Activated CD4-positive, alpha-beta T cell treated with anti-CD3 and anti-CD28 coated beads, Interleukin-2, amount 10 ng/mL, durations not matched to agents 7 days and 5 days (primary cell): Measurements from ENCODE around the gene OR10C1. TPM values are rescaled to one million over a fixed set of nuclear protein-coding genes. Genes with fewer than 3 reads are reported as not detected.

Experiments used
- CTCF ChIA-PET: fragments of 350-600 bp; sonication (Branson Sonifier 250); formaldehyde crosslinking; loops from one replicate; lab custom pipeline; 2021; ENCODE audit warnings: antibody characterized with exemption; lab: Charles Lee
- POLR2A ChIA-PET: fragments of 350-600 bp; sonication (Branson Sonifier 250); formaldehyde crosslinking; loops from one replicate; lab custom pipeline; 2021; ENCODE audit warnings: antibody characterized with exemption; lab: Charles Lee
- DNase-seq: peaks from one replicate; pipeline ENCODE4 v3.0.0-alpha.2; 2020
- H3K27ac Mint-ChIP-seq: one replicate; pipeline ENCODE4 v1.8.0; 2021; ENCODE audit warnings: mild to moderate bottlenecking, moderate library complexity, mixed read lengths
- H3K27me3 Mint-ChIP-seq: one replicate; pipeline ENCODE4 v1.8.0; 2021; ENCODE audit warnings: mixed read lengths
- H3K36me3 Mint-ChIP-seq: one replicate; pipeline ENCODE4 v1.8.0; 2021; ENCODE audit warnings: low read depth, mixed read lengths
- H3K4me1 Mint-ChIP-seq: one replicate; pipeline ENCODE4 v1.8.0; 2021; ENCODE audit warnings: mixed read lengths
- H3K4me3 Mint-ChIP-seq: one replicate; pipeline ENCODE4 v1.8.0; 2021; ENCODE audit warnings: mild to moderate bottlenecking, moderate library complexity, mixed read lengths
- H3K9me3 Mint-ChIP-seq: one replicate; pipeline ENCODE4 v1.8.0; 2021; ENCODE audit warnings: mixed read lengths
- total RNA-seq, 2 experiments: library from RNA; stranded (reverse); gene quantifications; one replicate each; pipeline ENCODE4 v1.2.3, GENCODE V29; 2021

The OR10C1 gene
- total RNA-seq, 2 experiments from 2014 or later, result not detected

DNA sequence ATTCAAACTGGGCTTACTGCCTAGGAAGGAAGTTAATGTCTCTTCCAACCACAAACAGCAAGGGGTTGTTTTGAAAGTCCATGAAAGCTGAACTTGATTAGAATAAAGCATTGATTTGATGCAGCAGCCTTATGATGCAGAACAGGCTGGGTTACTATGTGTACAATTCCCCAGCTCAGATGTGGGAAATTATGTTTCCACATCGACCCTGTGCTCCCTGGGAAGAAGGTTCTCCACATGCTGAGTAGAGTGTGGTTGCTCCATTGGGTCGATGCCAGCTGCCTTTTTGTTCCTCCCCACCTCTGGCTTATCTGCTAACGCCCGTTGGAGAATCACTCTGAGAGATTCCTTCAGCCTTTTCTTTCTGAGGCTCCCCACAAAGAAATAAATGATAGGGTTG is 47.5 kb downstream of the OR10C1 start:
- H3K4me3 Mint-ChIP-seq, result no peak overlapping the region
- no peak overlapping the region for H3K27ac Mint-ChIP-seq
- ChIA-PET POLR2A (no interaction called here), CTCF (no interaction called here)
- H3K4me1 Mint-ChIP-seq, result no peaks in the 10 kb centered on the region
- H3K36me3 Mint-ChIP-seq, result no peaks in the 10 kb centered on the region
- no peak for DNase-seq
- peaks cover 16% of the 10 kb centered on the region for H3K27me3 Mint-ChIP-seq
- no peaks in the 10 kb centered on the region for H3K9me3 Mint-ChIP-seq

DNA sequence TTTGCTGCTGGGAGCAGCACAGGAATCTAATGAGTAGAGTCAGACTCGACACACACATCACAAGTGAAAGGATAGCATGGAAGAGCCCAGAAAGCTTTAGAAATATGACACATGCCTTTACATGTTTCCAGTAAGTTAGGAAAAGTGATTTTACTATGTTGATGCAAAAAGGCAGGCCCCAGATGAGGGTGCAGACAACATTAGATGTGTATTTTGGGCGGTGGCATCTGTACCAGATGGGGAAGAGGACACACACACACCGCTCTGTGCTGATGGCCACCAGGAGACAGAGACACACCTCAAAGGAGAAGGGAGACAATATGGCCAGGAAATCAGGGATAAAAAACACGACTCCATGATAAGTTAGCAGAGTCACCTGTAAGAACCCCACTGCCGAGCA is 48.0 kb downstream of the OR10C1 start:
- CTCF ChIA-PET, result no interaction called here
- H3K9me3 Mint-ChIP-seq, result no peaks in the 10 kb centered on the region
- peaks cover 14% of the 10 kb centered on the region for H3K27me3 Mint-ChIP-seq
- H3K27ac Mint-ChIP-seq, result no peak overlapping the region
- H3K4me3 Mint-ChIP-seq, result no peak overlapping the region
- H3K4me1 Mint-ChIP-seq, result no peaks in the 10 kb centered on the region
- H3K36me3 Mint-ChIP-seq, result no peaks in the 10 kb centered on the region
- no peak for DNase-seq
- POLR2A ChIA-PET, result no interaction called here

DNA sequence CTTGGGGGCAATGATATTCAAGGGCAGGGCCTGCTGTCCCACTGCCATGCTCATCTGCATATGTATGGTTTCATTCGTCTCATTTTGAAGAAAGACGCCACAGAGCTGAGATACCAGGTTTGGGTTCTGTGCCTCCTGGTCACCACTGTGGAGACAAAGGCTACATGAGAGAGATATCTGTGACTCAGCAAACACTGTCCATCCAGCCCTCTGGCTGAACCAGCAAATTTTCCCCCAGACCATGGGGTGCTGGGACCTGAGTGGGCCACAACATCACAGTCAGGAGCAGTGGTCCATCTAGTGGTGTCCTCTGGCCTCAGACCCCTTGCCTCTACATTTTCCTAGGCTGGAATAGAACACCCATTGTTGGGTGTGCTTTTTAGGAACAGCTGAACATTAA is 48.6 kb downstream of the OR10C1 start, which contains the start of gene MAS1L:
MAS1L (minus strand) TSS at position 297 of the 400 bp plus-strand sequence; CDS start at position 243, 54 bp downstream.
- Mint-ChIP-seq H3K4me1 (no peaks in the 10 kb centered on the region), H3K27ac (no peak within 1 kb of the TSS), H3K4me3 (no peak within 1 kb of the TSS), H3K9me3 (no peaks in the 10 kb centered on the region), H3K27me3 (peaks cover 9% of the 10 kb centered on the region), H3K36me3 (no peaks in the 10 kb centered on the region)
- ChIA-PET POLR2A (no interaction called here), CTCF (interaction anchor here (0.6 kb wide), 1 partner anchor 44 kb away, joined by 3 read pairs; no protein-coding TSS in a partner anchor)
- DNase-seq, result no peak

DNA sequence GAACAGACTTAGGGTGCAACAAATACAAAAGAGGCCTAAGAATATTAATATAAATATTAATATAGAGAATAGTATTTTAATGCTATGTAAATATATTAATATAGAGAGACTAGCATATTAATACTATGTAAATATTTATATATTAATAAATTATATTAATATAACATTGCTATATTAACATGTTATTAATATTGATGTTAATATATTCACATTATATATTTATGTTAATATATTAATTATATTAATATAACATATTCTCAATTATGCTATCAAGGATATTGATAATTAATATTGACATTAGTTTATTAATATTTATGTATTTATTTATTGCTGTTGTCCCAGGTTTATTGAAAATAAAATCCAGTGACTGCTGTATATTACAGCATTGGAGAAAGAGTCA is 49.8 kb downstream of the OR10C1 start:
- no peak for DNase-seq
- ChIA-PET CTCF (no interaction called here), POLR2A (no interaction called here)
- H3K27me3 Mint-ChIP-seq, result peaks cover 8% of the 10 kb centered on the region
- no peaks in the 10 kb centered on the region for H3K4me1 Mint-ChIP-seq
- H3K9me3 Mint-ChIP-seq, result no peaks in the 10 kb centered on the region
- H3K36me3 Mint-ChIP-seq, result no peaks in the 10 kb centered on the region
- H3K27ac Mint-ChIP-seq, result no peak overlapping the region
- no peak overlapping the region for H3K4me3 Mint-ChIP-seq

DNA sequence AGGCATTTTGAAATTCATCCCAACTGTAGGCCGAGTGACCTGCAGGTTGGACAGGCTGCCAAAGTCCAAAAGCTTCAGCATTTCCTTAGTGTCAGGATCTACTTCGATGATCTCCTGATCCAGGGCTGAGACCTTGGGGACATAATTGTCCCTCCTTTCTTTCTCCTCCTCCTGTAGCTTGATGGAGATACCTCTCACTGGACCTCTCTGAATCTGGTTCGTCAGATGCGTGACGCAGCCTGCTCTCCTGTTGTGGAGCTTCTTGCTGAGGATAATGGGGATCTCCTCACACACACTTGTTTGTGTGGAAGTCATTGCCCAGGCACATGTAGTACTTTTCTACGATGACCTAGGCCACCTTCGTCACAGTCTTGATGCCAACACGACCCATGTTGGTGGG is 50.2 kb downstream of the OR10C1 start:
- no peak for DNase-seq
- CTCF ChIA-PET, result no interaction called here
- Mint-ChIP-seq H3K4me3 (no peak overlapping the region), H3K27ac (no peak overlapping the region), H3K9me3 (no peaks in the 10 kb centered on the region), H3K4me1 (no peaks in the 10 kb centered on the region), H3K36me3 (no peaks in the 10 kb centered on the region), H3K27me3 (peaks cover 8% of the 10 kb centered on the region)
- POLR2A ChIA-PET, result no interaction called here

DNA sequence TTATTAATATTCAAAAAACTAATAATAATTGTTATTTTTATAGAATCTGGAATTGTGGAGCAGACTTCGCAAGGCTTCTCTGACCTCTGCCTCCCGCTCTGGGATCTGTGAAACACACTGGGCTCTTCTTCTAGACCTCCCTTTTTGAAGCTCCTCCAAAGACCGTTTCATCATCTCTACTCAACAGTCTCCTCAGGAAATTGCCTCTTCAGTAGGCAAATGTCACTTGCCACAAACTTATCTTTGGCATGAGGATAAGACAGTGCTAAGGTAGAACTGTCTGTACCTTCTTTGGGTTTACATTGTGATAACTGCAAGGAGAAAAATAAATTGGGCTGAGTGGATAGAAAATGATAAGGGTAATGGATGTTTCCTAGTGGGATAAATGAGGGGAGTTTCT is 50.9 kb downstream of the OR10C1 start:
- Mint-ChIP-seq H3K9me3 (no peaks in the 10 kb centered on the region), H3K27me3 (peaks cover 8% of the 10 kb centered on the region), H3K27ac (no peak overlapping the region), H3K4me1 (no peaks in the 10 kb centered on the region), H3K36me3 (no peaks in the 10 kb centered on the region), H3K4me3 (no peak overlapping the region)
- no peak for DNase-seq
- CTCF ChIA-PET, result interaction anchor here (1.1 kb wide), 1 partner anchor 12 kb away, joined by 3 read pairs; no protein-coding TSS in a partner anchor
- POLR2A ChIA-PET, result no interaction called here

DNA sequence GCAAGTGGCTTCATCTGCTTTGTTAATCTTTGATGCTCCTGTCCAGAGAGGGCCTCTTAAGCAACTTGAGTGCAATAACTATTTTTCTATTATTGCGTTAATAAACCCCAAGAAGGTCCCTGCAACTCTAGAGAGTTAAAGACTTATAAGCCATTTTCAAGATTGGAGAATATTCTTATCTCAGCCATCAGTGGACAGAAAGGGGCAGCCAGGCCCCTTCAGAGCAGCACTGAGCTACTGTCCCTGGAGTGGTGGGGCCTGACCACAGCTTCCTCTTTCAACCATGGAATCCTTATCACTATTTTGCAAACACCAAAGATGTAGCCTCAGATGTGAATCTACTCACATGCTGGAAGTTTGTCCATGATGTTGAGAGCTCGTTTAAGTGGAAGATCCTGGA is 51.4 kb downstream of the OR10C1 start:
- no peak for DNase-seq
- Mint-ChIP-seq H3K36me3 (no peaks in the 10 kb centered on the region), H3K27me3 (peaks cover 8% of the 10 kb centered on the region), H3K4me3 (no peak overlapping the region), H3K4me1 (no peaks in the 10 kb centered on the region), H3K9me3 (no peaks in the 10 kb centered on the region), H3K27ac (no peak overlapping the region)
- ChIA-PET POLR2A (no interaction called here), CTCF (interaction anchor here (1.1 kb wide), 1 partner anchor 11 kb away, joined by 3 read pairs; no protein-coding TSS in a partner anchor)

Other genes with a start within 250 kb of the OR10C1 start
- not detected for gene OR14J1, start 137.6 kb upstream of the OR10C1 start, total RNA-seq
- not detected for gene OR5V1, start 70.4 kb upstream of the OR10C1 start, total RNA-seq
- not detected for gene OR12D3, start 64.0 kb upstream of the OR10C1 start, total RNA-seq
- not detected for gene OR12D2, start 43.7 kb upstream of the OR10C1 start, total RNA-seq
- gene OR12D1, start 24.4 kb upstream of the OR10C1 start, total RNA-seq, result not detected
- gene OR11A1, start 17.8 kb downstream of the OR10C1 start, total RNA-seq, result not detected
- not detected for gene OR2H1, start 17.8 kb downstream of the OR10C1 start, total RNA-seq
- gene MAS1L, start 48.6 kb downstream of the OR10C1 start, total RNA-seq, result not detected
- gene UBD, start 120.4 kb downstream of the OR10C1 start, total RNA-seq, result under 1 TPM; 0.37 to 0.42 TPM
- not detected for gene OR2H2, start 145.8 kb downstream of the OR10C1 start, total RNA-seq
- gene GABBR1, start 193.9 kb downstream of the OR10C1 start, total RNA-seq, result 10 to 100 TPM; 48.5 to 50.5 TPM
- gene MOG, start 217.8 kb downstream of the OR10C1 start, total RNA-seq, result not detected
- not detected for gene ZFP57, start 241.8 kb downstream of the OR10C1 start, total RNA-seq